H1 (cell line): Measurements from ENCODE around the gene NAA60. TPM values are rescaled to one million over a fixed set of nuclear protein-coding genes. Genes with fewer than 3 reads are reported as not detected.
A peak's percentile ranks its signal among the peaks of the same experiment; 100 is the strongest.

ENCODE experiments used
- ATF2 ChIP-seq: IDR thresholded peaks from 2 replicates; pipeline ENCODE4 v1.6.1; 2012; ENCODE audit warnings: low read length, inconsistent platforms
- ATF3 ChIP-seq: IDR thresholded peaks from 2 replicates; pipeline ENCODE4 v1.6.1; 2011; ENCODE audit warnings: low read depth, mild to moderate bottlenecking, low read length; ENCODE audit not compliant: insufficient read depth
- BACH1 ChIP-seq: IDR thresholded peaks from 2 replicates; pipeline ENCODE4 v1.6.1; 2012; ENCODE audit warnings: low read length, improper control_type of control experiment
- BRCA1 ChIP-seq: IDR thresholded peaks from 2 replicates; pipeline ENCODE4 v1.6.1; 2012; ENCODE audit warnings: low read depth, low read length, improper control_type of control experiment
- CTBP2 ChIP-seq: IDR thresholded peaks from 2 replicates; pipeline ENCODE4 v1.7.0; 2011; ENCODE audit warnings: borderline replicate concordance, mild to moderate bottlenecking, moderate library complexity, mixed read lengths, low read length; ENCODE audit not compliant: insufficient read depth, insufficient read length
- EP300 ChIP-seq, 2 experiments: IDR thresholded peaks; 1 replicate in 1 of 2; 2 replicates in 1 of 2; pipeline ENCODE4 v1.6.1; 2011 to 2012; ENCODE audit warnings: low read depth in 2 of 2, low read length in 2 of 2, mild to moderate bottlenecking in 2 of 2, borderline replicate concordance in 1 of 2, inconsistent platforms in 1 of 2, moderate library complexity in 1 of 2
- EZH2 ChIP-seq: fragments of 200-600 bp; sonication (generic); IDR thresholded peaks from 2 replicates; pipeline ENCODE4 v1.7.1; 2012; ENCODE audit warnings: low read depth, mild to moderate bottlenecking, moderate library complexity, low read length, inconsistent platforms; ENCODE audit not compliant: severe bottlenecking
- HDAC6 ChIP-seq: IDR thresholded peaks from one replicate; pipeline ENCODE4 v1.7.1; 2012; ENCODE audit warnings: low read depth, mild to moderate bottlenecking, inconsistent platforms, low read length, moderate library complexity
- JUN ChIP-seq: IDR thresholded peaks from 2 replicates; pipeline ENCODE4 v1.6.1; 2011; ENCODE audit warnings: low read depth, mild to moderate bottlenecking, improper control_type of control experiment, low read length
- MAFK ChIP-seq: IDR thresholded peaks from 2 replicates; pipeline ENCODE4 v1.6.1; 2012; ENCODE audit warnings: low read depth, mild to moderate bottlenecking, improper control_type of control experiment, low read length
- NANOG ChIP-seq: IDR thresholded peaks from 2 replicates; pipeline ENCODE4 v1.6.1; 2011; ENCODE audit warnings: low read length, low read depth, mild to moderate bottlenecking, inconsistent platforms; ENCODE audit not compliant: insufficient read depth, poor library complexity, severe bottlenecking
- POLR2AphosphoS5 ChIP-seq: IDR thresholded peaks from 2 replicates; pipeline ENCODE4 v1.6.1; 2011; ENCODE audit warnings: low read depth, low read length
- RNF2 ChIP-seq: fragments of 200-900, 300-1000 bp; sonication (generic); IDR thresholded peaks from 2 replicates; pipeline ENCODE4 v1.7.1; 2016; ENCODE audit warnings: borderline replicate concordance, low read depth, mild to moderate bottlenecking, antibody characterized with exemption, low read length; ENCODE audit not compliant: poor library complexity, severe bottlenecking; ENCODE audit errors: missing control alignments
- SAP30 ChIP-seq: fragments of 300-600 bp; sonication (generic); IDR thresholded peaks from 2 replicates; pipeline ENCODE4 v1.7.1; 2012; ENCODE audit warnings: low read length, moderate library complexity, mild to moderate bottlenecking, inconsistent platforms; ENCODE audit not compliant: insufficient read depth, insufficient replicate concordance
- SIN3A ChIP-seq, 2 experiments: IDR thresholded peaks in 1 of 2; conservative IDR thresholded peaks in 1 of 2; 2 replicates each; pipeline ENCODE4 v1.6.1; 2011 to 2012; ENCODE audit warnings: low read length in 2 of 2, improper control_type of control experiment in 1 of 2, low read depth in 1 of 2, mild to moderate bottlenecking in 1 of 2
- SP1 ChIP-seq: IDR thresholded peaks from 2 replicates; pipeline ENCODE4 v1.6.1; 2011; ENCODE audit warnings: low read depth, low read length
- SP2 ChIP-seq: IDR thresholded peaks from 2 replicates; pipeline ENCODE4 v1.6.1; 2012; ENCODE audit warnings: mild to moderate bottlenecking, low read length, inconsistent platforms
- TAF7 ChIP-seq: optimal IDR thresholded peaks from 2 replicates; pipeline ENCODE3; 2011; ENCODE audit warnings: low read depth, mild to moderate bottlenecking, inconsistent platforms, low read length, moderate library complexity, borderline replicate concordance
- TCF12 ChIP-seq: IDR thresholded peaks from 2 replicates; pipeline ENCODE4 v1.6.1; 2011; ENCODE audit warnings: low read depth, mild to moderate bottlenecking, low read length
- YY1 ChIP-seq: IDR thresholded peaks from 2 replicates; pipeline ENCODE4 v1.6.1; 2011; ENCODE audit warnings: low read depth, mild to moderate bottlenecking, low read length
- polyA plus RNA-seq, 7 experiments: library from polyadenylated mRNA; depleted of rRNA in 3 of 7; stranded (reverse) in 5 of 7; unstranded in 2 of 7; fragments of >200 nt in 5 of 7; fragments of 200-250 nt in 2 of 7; gene quantifications; 1 replicate in 5 of 7; 2 replicates in 1 of 7; 4 replicates in 1 of 7; pipeline versions ENCODE4 v1.2.1 to v1.2.3, GENCODE V29; 2011 to 2013; ENCODE audit warnings: missing spikeins in 2 of 7, mixed read lengths in 2 of 7
- total RNA-seq: library from RNA; stranded (reverse); fragmentation: NEBNext Ultra II Directional; extraction: Animal tissue kit (Norgen Biotek cat#: 25700); gene quantifications from 2 replicates; pipeline ENCODE4 v1.2.1, GENCODE V29; 2021

The NAA60 gene
- total and polyA plus RNA-seq, 2 of the 8 experiments (the other 6 are each of a cell fraction or from before 2014, with no cell fraction given), result 34.1 to 47.6 TPM

DNA sequence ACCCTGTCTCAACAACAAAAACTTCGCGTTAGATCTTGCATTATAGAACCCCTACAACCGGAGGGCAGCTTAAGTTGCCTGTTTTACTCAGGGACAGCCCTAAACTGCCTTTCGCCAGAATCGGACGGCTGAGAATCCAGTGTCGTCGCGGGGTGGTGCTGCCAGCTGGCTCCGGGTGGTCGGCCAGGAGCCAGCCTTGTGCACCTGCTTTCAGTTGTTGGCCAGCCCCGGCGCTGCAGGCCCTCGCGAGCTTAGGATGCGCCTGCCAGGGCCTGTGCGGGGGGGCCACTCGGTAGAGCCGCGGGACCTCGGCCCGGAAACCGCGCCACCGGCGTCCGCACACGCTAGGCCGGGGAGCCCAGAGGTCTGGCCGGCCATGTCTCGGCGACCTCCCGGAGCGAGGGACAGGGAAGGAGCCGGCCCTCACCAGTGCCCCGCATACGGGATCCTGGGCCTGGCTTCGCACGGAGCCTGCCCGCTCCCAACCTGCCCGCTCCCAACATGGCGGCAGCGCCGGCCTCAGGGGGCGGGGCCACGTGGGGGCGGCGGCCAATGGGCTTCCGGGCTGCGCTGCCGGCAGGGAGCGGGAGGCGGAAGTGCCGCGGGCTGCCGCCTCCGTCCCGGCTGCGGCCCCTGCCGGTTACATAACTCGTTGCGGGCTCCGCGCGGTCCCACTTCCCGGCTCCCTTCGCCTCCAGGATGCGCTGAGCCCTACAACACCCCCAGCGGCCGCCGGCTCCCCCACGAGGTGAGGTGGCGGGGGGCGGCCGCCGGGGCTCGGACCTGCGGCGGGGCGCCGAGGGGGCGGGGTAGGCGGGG, 14.2 kb downstream of the NAA60 start (continued):
- no peak for TF ChIP-seq ATF2
- no peak for TF ChIP-seq MAFK
- peak; percentile 41; the same call in 1 of the 2 replicates for TF ChIP-seq ATF3
- no peak for TF ChIP-seq HDAC6
- no peak for TF ChIP-seq BACH1
- TF ChIP-seq TCF12, result 0 out of 2 replicates have a peak, but pooled peaks have one; percentile 41
- TF ChIP-seq SAP30, result no peak
- peak in 1 of 2 experiments; percentile 77; a peak in 1 of 3 replicates for TF ChIP-seq EP300 (IDR thresholded peaks at IDR 0.05; ENCODE audit: borderline replicate concordance in 1 of 2, low read depth in 2 of 2, low read length in 2 of 2)
- TF ChIP-seq YY1, result peak; percentile 97
- TF ChIP-seq EZH2, result no peak
- peak; percentile 56; the same call in 1 of the 2 replicates for TF ChIP-seq SP1
- no peak for TF ChIP-seq JUN
- peak; percentile 43 to 59; a peak in 1 of 4 replicates for TF ChIP-seq SIN3A (conservative IDR thresholded peaks at IDR 0.05 in 1 of 2, IDR thresholded peaks at IDR 0.05 in 1 of 2; ENCODE audit: low read depth in 1 of 2, low read length in 2 of 2)
- peak; percentile 64 for TF ChIP-seq BRCA1
- no peak for TF ChIP-seq NANOG
- no peak for TF ChIP-seq RNF2
- no peak for TF ChIP-seq CTBP2
- no peak for TF ChIP-seq SP2
- peak; percentile 86 for TF ChIP-seq POLR2AphosphoS5
- peak; percentile 10 for TF ChIP-seq TAF7
